ENCODE measurements around the gene KRTAP21-3. TPM values are rescaled to one million over a fixed set of nuclear protein-coding genes. Genes with fewer than 3 reads are reported as not detected.

Gene KRTAP21-3
- polyA plus RNA-seq, 1 experiment = not detected

- TF ChIP-seq CTCF (IDR thresholded peaks at IDR 0.05; ENCODE audit: low read depth, low read length) = no peak
- Histone ChIP-seq H3K27me3 (ENCODE audit: control insufficient read depth, insufficient read depth, low read length) (no peaks in the 10 kb centered on the region), H3K27ac (ENCODE audit: low read depth, low read length) (no peak overlapping the region), H3K4me3 (ENCODE audit: low read depth, low read length) (no peak overlapping the region), H3K9me3 (ENCODE audit: control insufficient read depth, insufficient read depth, low read length) (peaks cover 6% of the 10 kb centered on the region; the same call in 1 of the 2 replicates)
- no peak for DNase-seq (ENCODE audit: low read depth, low spot score)
- POLR2A ChIA-PET = no interaction called here
- CTCF ChIA-PET = no interaction called here
Observed at GRCh38 chr21:30695956-30696355, 22.6 kb downstream of the KRTAP21-3 start.

- no peak for DNase-seq (ENCODE audit: low read depth, low spot score)
- no peak for TF ChIP-seq CTCF (IDR thresholded peaks at IDR 0.05; ENCODE audit: low read depth, low read length)
- peaks cover 7% of the 10 kb centered on the region for H3K9me3 ChIP-seq (ENCODE audit: control insufficient read depth, insufficient read depth, low read length)
- no peaks in the 10 kb centered on the region for H3K27me3 ChIP-seq (ENCODE audit: control insufficient read depth, insufficient read depth, low read length)
- ChIA-PET POLR2A (no interaction called here), CTCF (no interaction called here)
- no peak overlapping the region for H3K27ac ChIP-seq (ENCODE audit: low read depth, low read length)
- no peak overlapping the region for H3K4me3 ChIP-seq (ENCODE audit: low read depth, low read length)
Observed at GRCh38 chr21:30689822-30690221, 28.8 kb downstream of the KRTAP21-3 start.

- no peaks in the 10 kb centered on the region for H3K27me3 ChIP-seq (ENCODE audit: control insufficient read depth, insufficient read depth, low read length)
- DNase-seq (ENCODE audit: low read depth, low spot score) = no peak
- no peak for TF ChIP-seq CTCF (IDR thresholded peaks at IDR 0.05; ENCODE audit: low read depth, low read length)
- H3K4me3 ChIP-seq (ENCODE audit: low read depth, low read length) = no peak overlapping the region
- CTCF ChIA-PET = no interaction called here
- H3K27ac ChIP-seq (ENCODE audit: low read depth, low read length) = no peak overlapping the region
- POLR2A ChIA-PET = no interaction called here
- H3K9me3 ChIP-seq (ENCODE audit: control insufficient read depth, insufficient read depth, low read length) = peaks cover 20% of the 10 kb centered on the region
Observed at GRCh38 chr21:30684506-30684905, 34.1 kb downstream of the KRTAP21-3 start.

GRCh38 chr21:30680586-30680985 lies 38.0 kb downstream of the KRTAP21-3 start:
- no peaks in the 10 kb centered on the region for H3K27me3 ChIP-seq (ENCODE audit: control insufficient read depth, insufficient read depth, low read length)
- ChIA-PET CTCF (no interaction called here), POLR2A (no interaction called here)
- no peak for TF ChIP-seq CTCF (IDR thresholded peaks at IDR 0.05; ENCODE audit: low read depth, low read length)
- DNase-seq (ENCODE audit: low read depth, low spot score) = no peak
- no peak overlapping the region for H3K4me3 ChIP-seq (ENCODE audit: low read depth, low read length)
- no peak overlapping the region for H3K27ac ChIP-seq (ENCODE audit: low read depth, low read length)
- peaks cover 15% of the 10 kb centered on the region; the same call in 1 of the 2 replicates for H3K9me3 ChIP-seq (ENCODE audit: control insufficient read depth, insufficient read depth, low read length)

GRCh38 chr21:30676737-30677136 lies 41.8 kb downstream of the KRTAP21-3 start:
- Histone ChIP-seq H3K27me3 (ENCODE audit: control insufficient read depth, insufficient read depth, low read length) (no peaks in the 10 kb centered on the region), H3K27ac (ENCODE audit: low read depth, low read length) (no peak overlapping the region), H3K4me3 (ENCODE audit: low read depth, low read length) (no peak overlapping the region), H3K9me3 (ENCODE audit: control insufficient read depth, insufficient read depth, low read length) (peaks cover 4% of the 10 kb centered on the region; the same call in 1 of the 2 replicates)
- POLR2A ChIA-PET = no interaction called here
- DNase-seq (ENCODE audit: low read depth, low spot score) = no peak
- CTCF ChIA-PET = no interaction called here
- TF ChIP-seq CTCF (IDR thresholded peaks at IDR 0.05; ENCODE audit: low read depth, low read length) = no peak
